Naive thymus-derived CD4-positive, alpha-beta T cell (primary cell): ENCODE results near the gene DCLRE1C. TPM values are rescaled to one million over a fixed set of nuclear protein-coding genes. Genes with fewer than 3 reads are reported as not detected.
A peak's percentile ranks its signal among the peaks of the same experiment; 100 is the strongest.
"Not testable (repeated sequence)": the region's sequence is repeated elsewhere in the genome, so short reads cannot be mapped to it uniquely, and the experiment has no call there.

Source experiments
- ATAC-seq: fragments of 150-1000 bp; cut with Tn5 transposase; 2 replicates; pipeline ENCODE4 v1.10.0; 2021; ENCODE audit warnings: mild to moderate bottlenecking, moderate library complexity
- CTCF ChIA-PET: fragments of 350-600 bp; sonication (Branson Sonifier 250); formaldehyde crosslinking; loops from one replicate; lab custom pipeline; 2021; ENCODE audit warnings: antibody characterized with exemption; lab: Charles Lee
- POLR2A ChIA-PET: fragments of 350-600 bp; sonication (Branson Sonifier 250); formaldehyde crosslinking; loops from one replicate; lab custom pipeline; 2021; ENCODE audit warnings: antibody characterized with exemption, inconsistent platforms; lab: Charles Lee
- DNase-seq, 9 donors: peaks; one replicate each; pipeline versions ENCODE4 v3.0.0 to v3.0.0-alpha.2; 2020 to 2022; ENCODE audit warnings: mixed read lengths in 1 of 9
- H3K27ac ChIP-seq: one replicate; pipeline ENCODE4 v1.7.0; 2013; ENCODE audit warnings: mild to moderate bottlenecking, low read depth, low read length, moderate library complexity
- H3K27me3 ChIP-seq, 2 donors: one replicate each; pipeline ENCODE4 v1.7.0; 2013; ENCODE audit warnings: low read length in 2 of 2, mild to moderate bottlenecking in 2 of 2, moderate library complexity in 2 of 2; ENCODE audit not compliant: control insufficient read depth in 2 of 2, insufficient read depth in 2 of 2
- H3K36me3 ChIP-seq, 3 experiments: 1 replicate in 2 of 3; 2 replicates in 1 of 3; pipeline ENCODE4 v1.7.0; 2013; ENCODE audit warnings: low read length in 3 of 3, mild to moderate bottlenecking in 3 of 3, moderate library complexity in 1 of 3; ENCODE audit not compliant: insufficient read depth in 3 of 3, control insufficient read depth in 2 of 3
- H3K4me1 ChIP-seq, 2 donors: one replicate each; pipeline ENCODE4 v1.7.0; 2013; ENCODE audit warnings: low read length in 2 of 2, mild to moderate bottlenecking in 2 of 2, moderate library complexity in 1 of 2; ENCODE audit not compliant: control insufficient read depth in 2 of 2, insufficient read depth in 2 of 2
- H3K4me3 ChIP-seq: 2 replicates; pipeline ENCODE4 v1.7.0; 2013; ENCODE audit warnings: mild to moderate bottlenecking, low read length
- H3K9me3 ChIP-seq, 3 experiments: 1 replicate in 2 of 3; 2 replicates in 1 of 3; pipeline ENCODE4 v1.7.0; 2013; ENCODE audit warnings: low read length in 3 of 3; ENCODE audit not compliant: control insufficient read depth in 2 of 3
- H3K27ac Mint-ChIP-seq, 9 donors: one replicate each; pipeline ENCODE4 v1.8.0; 2020 to 2022; ENCODE audit warnings: mixed read lengths in 9 of 9, mild to moderate bottlenecking in 8 of 9, moderate library complexity in 5 of 9, inconsistent platforms in 2 of 9
- H3K27me3 Mint-ChIP-seq, 5 donors: one replicate each; pipeline ENCODE4 v1.8.0; 2021 to 2022; ENCODE audit warnings: mixed read lengths in 5 of 5, mild to moderate bottlenecking in 1 of 5
- H3K36me3 Mint-ChIP-seq, 5 donors: one replicate each; pipeline ENCODE4 v1.8.0; 2020 to 2022; ENCODE audit warnings: mixed read lengths in 5 of 5, mild to moderate bottlenecking in 3 of 5, inconsistent platforms in 1 of 5
- H3K4me1 Mint-ChIP-seq, 7 donors: one replicate each; pipeline ENCODE4 v1.8.0; 2020 to 2022; ENCODE audit warnings: mixed read lengths in 7 of 7, mild to moderate bottlenecking in 3 of 7, inconsistent platforms in 1 of 7
- H3K4me3 Mint-ChIP-seq, 10 donors: one replicate each; pipeline ENCODE4 v1.8.0; 2020 to 2022; ENCODE audit warnings: mild to moderate bottlenecking in 10 of 10, mixed read lengths in 10 of 10, moderate library complexity in 6 of 10, inconsistent platforms in 2 of 10
- H3K9me3 Mint-ChIP-seq, 11 donors: one replicate each; pipeline ENCODE4 v1.8.0; 2020 to 2022; ENCODE audit warnings: mixed read lengths in 11 of 11, mild to moderate bottlenecking in 4 of 11, inconsistent platforms in 1 of 11, moderate library complexity in 1 of 11
- intact Hi-C, 2 donors: fragments of 100-400 bp; cut with micrococcal nuclease; formaldehyde crosslinking; loops; one replicate each; pipeline ENCODE4 v1.15.1; 2023
- polyA plus RNA-seq, 2 donors: library from polyadenylated mRNA; unstranded; fragments of 300-500 nt; fragmentation: Illumina TruSeq; gene quantifications; one replicate each; pipeline ENCODE4 v1.2.3, GENCODE V29; 2021
- total RNA-seq, 6 experiments: library from RNA in 5 of 6; stranded (reverse) in 5 of 6; gene quantifications; 1 replicate in 5 of 6; 2 replicates in 1 of 6; pipeline ENCODE4 v1.2.3 and lab custom pipeline; 2021 to 2026

The DCLRE1C gene
- total and polyA plus RNA-seq, 7 experiments from 2014 or later: 16.4 to 38.7 (median 24.2) TPM

GRCh38 chr10:14907591-14907990 lies 46.3 kb downstream of the DCLRE1C start:
- H3K27me3 ChIP-seq, H3K4me3 ChIP-seq, ATAC-seq, H3K4me1 ChIP-seq, DNase-seq, H3K9me3 ChIP-seq, intact Hi-C loops, H3K27ac ChIP-seq, H3K27me3 Mint-ChIP-seq, H3K4me3 Mint-ChIP-seq: not testable (repeated sequence)
- ChIA-PET POLR2A (interaction anchor here (0.6 kb wide), 2 partner anchors 29 to 75 kb away, joined by 3 to 4 read pairs; partner anchors contain the start of gene SUV39H2), CTCF (interaction anchor here (0.6 kb wide), 1 partner anchor 342 kb away, joined by 5 read pairs; no protein-coding TSS in a partner anchor)
- H3K9me3 Mint-ChIP-seq: peaks cover 0 to 14% (median 2%) of the 10 kb centered on the region in 11 donors
- peaks cover 0 to 33% (median 19%) of the 10 kb centered on the region in 7 donors for H3K4me1 Mint-ChIP-seq
- peaks cover 24 to 51% (median 47%) of the 10 kb centered on the region in 5 donors for H3K36me3 Mint-ChIP-seq
- peak overlapping the region in 4 of 9 donors; percentile 10 to 80 (median 42) for H3K27ac Mint-ChIP-seq
- H3K36me3 ChIP-seq: peaks cover 11 to 46% (median 22%) of the 10 kb centered on the region in 3 experiments

DNA sequence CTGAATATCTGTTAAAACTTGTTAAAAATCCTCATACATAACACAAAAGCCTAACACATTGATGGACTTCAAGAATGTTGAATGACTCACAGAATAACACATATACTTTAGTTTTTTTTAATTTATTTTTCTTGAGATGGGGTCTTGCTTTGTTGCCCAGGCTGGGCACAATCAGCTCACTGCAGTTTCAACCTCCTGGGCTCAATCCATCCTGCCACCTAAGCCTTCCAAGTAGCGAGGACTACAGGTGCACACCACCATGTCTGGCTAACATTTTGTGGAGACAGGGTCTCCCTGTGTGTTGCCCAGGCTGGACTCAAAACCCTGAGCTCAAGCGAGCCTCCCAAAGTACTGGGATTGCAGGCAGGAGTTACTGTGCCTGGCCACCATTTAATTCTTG lies 47.1 kb downstream of the DCLRE1C start:
- ATAC-seq (no peak), DNase-seq (no peak)
- POLR2A ChIA-PET: interaction anchor here (0.6 kb wide), 1 partner anchor 28 kb away, joined by 3 read pairs; the partner anchor contains the start of gene SUV39H2
- intact Hi-C loops: no loop called here
- Mint-ChIP-seq H3K4me1 (peaks cover 0 to 33% (median 19%) of the 10 kb centered on the region in 7 donors), H3K36me3 (peaks cover 24 to 46% (median 44%) of the 10 kb centered on the region in 5 donors), H3K9me3 (peaks cover 0 to 14% (median 2%) of the 10 kb centered on the region in 11 donors), H3K27ac (peak overlapping the region in 5 of 9 donors; percentile 9 to 80 (median 62)), H3K4me3 (no peak overlapping the region), H3K27me3 (no peaks in the 10 kb centered on the region)
- Histone ChIP-seq H3K27me3 (no peaks in the 10 kb centered on the region), H3K36me3 (peaks cover 6 to 37% (median 22%) of the 10 kb centered on the region in 3 experiments), H3K4me1 (peaks cover 0 to 4% of the 10 kb centered on the region in 2 donors), H3K4me3 (no peak overlapping the region), H3K27ac (no peak overlapping the region), H3K9me3 (no peaks in the 10 kb centered on the region)
- CTCF ChIA-PET: interaction anchor here (0.6 kb wide), 2 partner anchors 343 to 449 kb away, joined by 3 to 5 read pairs; no protein-coding TSS in a partner anchor

GRCh38 chr10:14905890-14906289 lies 48.0 kb downstream of the DCLRE1C start:
- ChIA-PET POLR2A (interaction anchor here (0.8 kb wide), 1 partner anchor 199 kb away, joined by 4 read pairs; no protein-coding TSS in a partner anchor), CTCF (interaction anchor here (1.0 to 1.2 kb wide), 2 partner anchors 17 to 68 kb away, joined by 3 to 6 read pairs; no protein-coding TSS in a partner anchor)
- H3K9me3 ChIP-seq: no peaks in the 10 kb centered on the region
- no peak overlapping the region for H3K27ac ChIP-seq
- peaks cover 0 to 26% (median 14%) of the 10 kb centered on the region in 7 donors for H3K4me1 Mint-ChIP-seq
- H3K4me3 Mint-ChIP-seq: no peak overlapping the region
- H3K27me3 Mint-ChIP-seq: no peaks in the 10 kb centered on the region
- intact Hi-C loops: loop anchor here in 1 of 2 donors (2.0 kb wide), 1 partner anchor 67 kb away; the partner anchor contains the start of genes CDNF, HSPA14 and MSANTD7
- H3K4me3 ChIP-seq: no peak overlapping the region
- peak overlapping the region; percentile 36 to 85 (median 62) for H3K27ac Mint-ChIP-seq
- H3K4me1 ChIP-seq: peaks cover 0 to 4% of the 10 kb centered on the region in 2 donors
- H3K9me3 Mint-ChIP-seq: peaks cover 0 to 14% (median 2%) of the 10 kb centered on the region in 11 donors
- peaks cover 6 to 29% (median 17%) of the 10 kb centered on the region in 3 experiments for H3K36me3 ChIP-seq
- ATAC-seq (peak; percentile 81), DNase-seq (peak in 7 of 9 donors; percentile 10 to 61 (median 32))
- H3K36me3 Mint-ChIP-seq: peaks cover 22 to 37% (median 37%) of the 10 kb centered on the region in 5 donors
- no peaks in the 10 kb centered on the region for H3K27me3 ChIP-seq

DNA sequence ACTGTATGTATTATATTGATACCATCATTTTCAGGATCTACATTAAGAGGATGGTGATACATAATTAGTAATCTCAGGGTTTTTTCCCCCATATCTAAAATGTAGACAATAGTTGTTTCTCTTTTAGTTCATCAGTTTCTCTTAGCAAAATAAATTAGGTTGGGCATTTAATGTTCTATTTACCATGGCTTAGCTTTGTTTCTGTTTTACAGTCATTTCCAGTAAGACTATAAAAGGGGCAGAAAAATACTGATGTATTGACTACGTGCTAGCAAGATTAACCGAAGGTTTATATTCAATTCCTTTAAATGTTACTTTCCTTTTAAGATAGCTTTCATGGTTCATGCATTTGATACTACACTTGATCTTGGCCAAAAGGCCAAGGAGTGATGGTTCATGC lies 49.0 kb downstream of the DCLRE1C start:
- Histone ChIP-seq H3K27me3 (no peaks in the 10 kb centered on the region), H3K4me3 (no peak overlapping the region), H3K36me3 (peaks cover 6 to 19% (median 16%) of the 10 kb centered on the region in 3 experiments), H3K4me1 (peaks cover 0 to 4% of the 10 kb centered on the region in 2 donors), H3K27ac (no peak overlapping the region), H3K9me3 (no peaks in the 10 kb centered on the region)
- Mint-ChIP-seq H3K27ac (peak overlapping the region in 3 of 9 donors; percentile 62 to 78 (median 71)), H3K9me3 (peaks cover 0 to 14% (median 2%) of the 10 kb centered on the region in 11 donors), H3K4me1 (peaks cover 0 to 22% (median 11%) of the 10 kb centered on the region in 7 donors), H3K27me3 (no peaks in the 10 kb centered on the region), H3K4me3 (no peak overlapping the region), H3K36me3 (peaks cover 19 to 28% (median 26%) of the 10 kb centered on the region in 5 donors)
- DNase-seq (no peak), ATAC-seq (no peak)
- ChIA-PET CTCF (interaction anchor here (0.5 to 1.2 kb wide), 4 partner anchors 16 to 69 kb away, joined by 3 to 6 read pairs (median 4); no protein-coding TSS in a partner anchor), POLR2A (interaction anchor here (0.7 to 1.2 kb wide), 2 partner anchors 9 to 42 kb away, joined by 3 to 6 read pairs; no protein-coding TSS in a partner anchor)
- intact Hi-C loops: loop anchor here in 1 of 2 donors (1.0 to 2.0 kb wide), 3 partner anchors 27 to 406 kb away; partner anchors contain the start of genes CDNF, HSPA14, MSANTD7 and SUV39H2

GRCh38 chr10:14904316-14904732 lies 49.6 kb downstream of the DCLRE1C start:
- H3K27me3 ChIP-seq: no peaks in the 10 kb centered on the region
- peaks cover 0 to 4% of the 10 kb centered on the region in 2 donors for H3K4me1 ChIP-seq
- peaks cover 6 to 16% (median 11%) of the 10 kb centered on the region in 3 experiments for H3K36me3 ChIP-seq
- Mint-ChIP-seq H3K4me1 (peaks cover 0 to 22% (median 11%) of the 10 kb centered on the region in 7 donors), H3K27me3 (no peaks in the 10 kb centered on the region), H3K36me3 (peaks cover 18 to 26% (median 23%) of the 10 kb centered on the region in 5 donors), H3K4me3 (no peak overlapping the region), H3K9me3 (peaks cover 0 to 14% (median 2%) of the 10 kb centered on the region in 11 donors), H3K27ac (peak overlapping the region in 3 of 9 donors; percentile 48 to 73 (median 62))
- DNase-seq: peak in 7 of 9 donors; percentile 11 to 57 (median 41)
- no peaks in the 10 kb centered on the region for H3K9me3 ChIP-seq
- intact Hi-C loops: loop anchor here in 1 of 2 donors (1.0 to 2.0 kb wide), 3 partner anchors 26 to 405 kb away; partner anchors contain the start of genes CDNF, HSPA14, MSANTD7 and SUV39H2
- H3K27ac ChIP-seq: no peak overlapping the region
- ChIA-PET CTCF (interaction anchor here (0.5 to 1.3 kb wide), 3 partner anchors 21 to 362 kb away, joined by 3 to 6 read pairs (median 3); no protein-coding TSS in a partner anchor), POLR2A (interaction anchor here (0.7 to 1.2 kb wide), 2 partner anchors 8 to 42 kb away, joined by 3 to 6 read pairs; no protein-coding TSS in a partner anchor)
- ATAC-seq: peak; percentile 81
- H3K4me3 ChIP-seq: no peak overlapping the region

DNA sequence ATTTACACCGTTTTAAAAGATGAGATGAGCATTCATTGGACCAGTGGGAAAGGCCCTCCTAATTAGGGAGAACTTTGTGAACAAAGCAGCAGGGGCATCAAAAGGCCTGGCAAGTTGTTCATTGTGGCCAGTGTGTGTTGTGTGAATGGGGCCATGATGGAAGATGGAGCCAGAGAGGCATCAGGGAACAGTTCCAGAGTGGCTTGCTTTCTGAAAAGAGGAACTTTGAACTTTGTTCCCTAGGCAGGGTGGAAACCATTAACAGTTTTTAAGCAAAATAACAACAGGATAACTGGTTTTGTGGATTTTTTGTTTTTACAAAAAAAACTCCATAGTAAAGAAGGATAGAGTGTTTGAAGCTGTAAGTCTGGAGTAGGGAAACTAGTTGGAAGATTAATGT lies 62.7 kb downstream of the DCLRE1C start:
- Histone ChIP-seq H3K4me3 (no peak overlapping the region), H3K4me1 (no peaks in the 10 kb centered on the region), H3K9me3 (no peaks in the 10 kb centered on the region), H3K36me3 (no peaks in the 10 kb centered on the region), H3K27me3 (no peaks in the 10 kb centered on the region), H3K27ac (no peak overlapping the region)
- DNase-seq (no peak), ATAC-seq (no peak)
- H3K4me3 Mint-ChIP-seq: no peak overlapping the region
- H3K9me3 Mint-ChIP-seq: no peaks in the 10 kb centered on the region
- H3K36me3 Mint-ChIP-seq: peaks cover 0 to 14% (median 3%) of the 10 kb centered on the region in 5 donors
- peaks cover 3 to 10% (median 6%) of the 10 kb centered on the region in 7 donors for H3K4me1 Mint-ChIP-seq
- POLR2A ChIA-PET: no interaction called here
- H3K27ac Mint-ChIP-seq: no peak overlapping the region
- H3K27me3 Mint-ChIP-seq: no peaks in the 10 kb centered on the region
- CTCF ChIA-PET: no interaction called here
- intact Hi-C loops: no loop called here
